GM21423 (cell line): Measurements from ENCODE around the gene AREL1.
"Not testable (repeated sequence)": the region's sequence is repeated elsewhere in the genome, so short reads cannot be mapped to it uniquely, and the experiment has no call there.

Experiments
- ATAC-seq: cut with Tn5 transposase; IDR thresholded peaks from one replicate; pipeline ENCODE4 v1.9.1; 2021; ENCODE audit warnings: mild to moderate bottlenecking, moderate library complexity; ENCODE audit not compliant: unreplicated experiment

Gene AREL1, protein sequence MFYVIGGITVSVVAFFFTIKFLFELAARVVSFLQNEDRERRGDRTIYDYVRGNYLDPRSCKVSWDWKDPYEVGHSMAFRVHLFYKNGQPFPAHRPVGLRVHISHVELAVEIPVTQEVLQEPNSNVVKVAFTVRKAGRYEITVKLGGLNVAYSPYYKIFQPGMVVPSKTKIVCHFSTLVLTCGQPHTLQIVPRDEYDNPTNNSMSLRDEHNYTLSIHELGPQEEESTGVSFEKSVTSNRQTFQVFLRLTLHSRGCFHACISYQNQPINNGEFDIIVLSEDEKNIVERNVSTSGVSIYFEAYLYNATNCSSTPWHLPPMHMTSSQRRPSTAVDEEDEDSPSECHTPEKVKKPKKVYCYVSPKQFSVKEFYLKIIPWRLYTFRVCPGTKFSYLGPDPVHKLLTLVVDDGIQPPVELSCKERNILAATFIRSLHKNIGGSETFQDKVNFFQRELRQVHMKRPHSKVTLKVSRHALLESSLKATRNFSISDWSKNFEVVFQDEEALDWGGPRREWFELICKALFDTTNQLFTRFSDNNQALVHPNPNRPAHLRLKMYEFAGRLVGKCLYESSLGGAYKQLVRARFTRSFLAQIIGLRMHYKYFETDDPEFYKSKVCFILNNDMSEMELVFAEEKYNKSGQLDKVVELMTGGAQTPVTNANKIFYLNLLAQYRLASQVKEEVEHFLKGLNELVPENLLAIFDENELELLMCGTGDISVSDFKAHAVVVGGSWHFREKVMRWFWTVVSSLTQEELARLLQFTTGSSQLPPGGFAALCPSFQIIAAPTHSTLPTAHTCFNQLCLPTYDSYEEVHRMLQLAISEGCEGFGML

GRCh38 chr14:74712499-74713394 is at the start of gene AREL1, which contains the start of gene FCF1:
Gene AREL1 (minus strand): TSS chr14:74713080. CDS start chr14:74685615, 27,465 bp downstream.
Gene FCF1 (plus strand): TSS chr14:74713144. CDS start chr14:74713198, 54 bp downstream.
- ATAC-seq, result peak; percentile 89

DNA sequence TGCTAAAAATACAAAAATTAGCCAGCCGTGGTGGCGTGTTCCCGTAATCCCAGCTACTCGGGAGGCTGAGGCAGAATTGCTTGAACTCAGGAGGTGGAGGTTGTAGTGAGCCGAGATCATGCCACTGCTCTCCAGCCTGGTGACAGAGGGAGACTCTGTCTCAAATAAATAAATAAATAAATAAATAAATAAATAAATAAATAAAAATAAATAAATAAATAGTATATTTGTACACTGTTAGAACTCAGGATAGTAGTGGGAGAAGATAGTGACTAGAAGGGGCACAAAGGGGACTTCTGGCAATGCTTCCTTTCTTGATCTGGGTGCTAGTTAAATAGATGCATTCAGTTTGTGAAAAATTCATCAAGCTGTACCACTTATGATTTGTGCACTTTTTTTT is 45.6 kb upstream of the AREL1 start:
- not testable (repeated sequence) for ATAC-seq

DNA sequence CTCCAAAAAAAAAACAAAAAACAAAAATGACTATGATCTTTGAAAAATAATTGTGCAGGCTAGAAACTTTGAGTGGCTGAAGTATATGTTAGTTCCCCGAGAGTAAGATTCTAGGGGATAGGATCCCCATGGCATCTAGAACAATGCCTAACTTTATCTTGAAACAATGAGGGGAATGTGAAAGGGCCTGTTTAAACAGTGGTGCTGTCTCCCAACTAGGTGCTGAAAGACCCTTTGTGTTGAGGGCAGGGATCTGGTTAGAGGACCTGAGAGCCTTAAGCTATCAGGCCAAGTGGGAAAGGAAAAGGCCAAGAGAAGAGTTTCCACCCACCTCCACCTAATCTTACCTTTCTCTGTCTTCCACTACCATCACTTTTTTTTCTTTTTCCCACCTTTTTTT is 43.4 kb upstream of the AREL1 start:
- no peak for ATAC-seq

DNA sequence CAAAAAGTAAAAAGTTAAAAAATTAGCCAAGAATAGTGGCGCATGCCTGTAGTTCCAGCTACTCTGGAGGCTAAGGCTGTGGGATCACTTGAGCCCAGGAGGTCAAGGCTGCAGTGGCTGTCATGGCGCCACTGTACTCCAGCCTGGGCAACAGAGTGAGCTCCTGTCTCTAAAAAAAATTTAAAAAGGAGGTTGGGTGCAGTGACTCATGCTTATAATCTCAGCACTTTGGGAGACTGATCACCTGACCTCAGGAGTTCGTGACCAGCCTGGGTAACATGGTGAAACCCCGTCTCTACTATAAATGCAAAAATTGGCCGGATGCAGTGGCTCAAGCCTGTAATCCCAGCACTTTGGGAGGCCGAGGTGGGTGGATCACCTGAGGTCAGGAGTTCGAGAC is 42.0 kb upstream of the AREL1 start:
- no peak for ATAC-seq

- no peak for ATAC-seq
Measured at GRCh38 chr14:74754157-74754556, 41.3 kb upstream of the AREL1 start.

- ATAC-seq, result no peak
Measured at GRCh38 chr14:74747237-74747636, 34.4 kb upstream of the AREL1 start.

GRCh38 chr14:74739293-74740030 is 26.6 kb upstream of the AREL1 start:
- no peak for ATAC-seq

DNA sequence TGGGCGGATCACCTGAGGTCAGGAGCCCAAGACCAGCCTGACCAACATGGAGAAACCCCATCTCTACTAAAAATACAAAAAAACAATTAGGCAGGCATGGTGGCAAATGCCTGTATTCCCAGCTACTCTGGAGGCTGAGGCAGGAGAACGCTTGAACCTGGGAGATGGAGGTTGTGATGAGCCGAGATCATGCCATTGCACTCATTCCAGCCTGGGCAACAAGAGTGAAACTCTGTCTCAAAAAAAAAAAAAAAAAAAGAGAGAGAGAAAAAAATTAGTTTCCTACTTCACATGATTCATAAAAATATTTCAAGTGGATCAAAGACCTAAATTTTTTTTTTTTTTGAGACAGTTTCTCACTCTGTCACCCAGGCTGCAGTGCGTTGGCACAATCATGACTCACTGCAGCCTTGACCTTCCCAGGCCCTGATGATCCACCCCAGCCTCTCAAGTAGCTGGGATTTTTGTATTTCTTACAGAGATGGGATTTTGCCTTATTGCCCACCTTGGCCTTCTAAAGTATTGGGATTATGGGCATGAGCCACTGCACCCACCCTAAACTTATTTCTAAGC is 25.0 kb upstream of the AREL1 start:
- no peak for ATAC-seq

DNA sequence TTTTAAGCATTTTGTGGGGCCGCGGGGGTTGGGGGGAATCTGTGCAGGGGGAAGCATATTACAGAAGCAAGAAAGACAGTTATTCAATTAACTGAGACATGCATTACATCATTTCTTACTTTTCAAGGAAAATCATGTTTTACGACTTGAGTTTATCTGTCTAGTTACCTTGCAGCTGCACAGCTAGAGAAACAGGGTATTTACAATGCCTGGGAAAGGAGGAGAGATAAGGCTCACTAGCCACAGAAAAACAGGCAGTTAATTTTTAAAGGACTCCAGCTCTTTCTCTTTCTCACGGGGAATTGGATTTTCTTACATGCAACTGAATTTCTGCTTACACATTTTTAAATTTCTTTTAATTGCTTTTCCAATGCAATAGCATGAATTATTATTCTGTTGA is 22.2 kb upstream of the AREL1 start:
- no peak for ATAC-seq

- no peak for ATAC-seq
Measured at GRCh38 chr14:74733221-74733620, 20.3 kb upstream of the AREL1 start.

DNA sequence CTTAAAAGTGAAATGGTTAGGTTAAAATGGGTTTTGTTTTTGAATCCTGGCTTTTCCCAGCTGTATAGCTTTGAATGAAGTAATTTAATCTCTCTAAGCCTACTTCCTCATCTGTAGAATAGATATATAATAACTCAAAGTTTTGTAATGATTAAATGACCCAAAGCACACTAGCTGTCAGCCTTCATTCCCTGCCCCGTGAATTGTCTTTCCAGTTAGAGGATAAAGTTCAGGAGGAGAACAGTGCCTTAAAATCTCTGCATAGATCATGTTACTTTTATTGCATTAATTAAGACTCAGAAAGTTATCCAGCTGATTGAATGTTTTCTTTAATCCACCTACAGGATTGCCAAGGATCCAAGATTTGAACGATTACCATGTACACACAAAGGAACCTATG is 19.5 kb upstream of the AREL1 start:
- ATAC-seq, result no peak

GRCh38 chr14:74723134-74723533 is 10.3 kb upstream of the AREL1 start:
- ATAC-seq, result no peak

DNA sequence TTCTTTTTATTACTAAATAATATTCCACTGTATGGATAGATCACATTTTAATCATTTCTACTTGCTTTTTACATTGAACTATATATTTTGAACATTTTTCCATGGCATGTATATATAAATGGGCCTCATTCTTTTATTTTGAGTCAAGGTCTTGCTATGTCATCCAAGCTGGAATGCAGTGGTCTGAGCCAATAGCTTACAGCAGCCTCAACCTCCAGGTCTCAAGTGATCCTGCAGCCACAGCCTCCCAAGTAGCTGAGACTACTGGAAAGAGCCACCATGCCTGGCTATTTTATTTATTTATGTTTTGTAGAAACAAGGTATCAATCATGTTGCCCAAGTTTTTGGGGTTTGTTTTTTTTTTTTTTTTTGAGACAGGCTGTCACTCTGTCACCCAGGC is 7.6 kb upstream of the AREL1 start:
- no peak for ATAC-seq

DNA sequence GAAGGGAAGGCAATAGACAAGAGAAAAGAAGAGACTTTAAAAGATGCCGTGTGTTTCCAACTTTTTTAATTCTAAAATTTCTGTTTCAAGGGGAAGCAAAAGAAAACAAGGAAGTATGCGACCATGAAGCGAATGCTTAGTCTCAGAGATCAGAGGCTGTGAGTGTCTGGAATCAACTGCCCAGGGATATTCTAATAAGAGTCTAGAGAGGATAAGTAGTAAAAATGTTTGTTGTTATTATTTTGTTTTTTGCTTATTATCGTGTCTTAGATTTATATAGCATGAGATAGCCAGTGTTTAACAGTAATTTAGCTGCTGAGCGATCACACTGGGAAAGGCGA is 485 bp upstream of the AREL1 start:
- no peak for ATAC-seq

GRCh38 chr14:74711651-74712050 is 1.2 kb downstream of the AREL1 start:
- ATAC-seq, result no peak

DNA sequence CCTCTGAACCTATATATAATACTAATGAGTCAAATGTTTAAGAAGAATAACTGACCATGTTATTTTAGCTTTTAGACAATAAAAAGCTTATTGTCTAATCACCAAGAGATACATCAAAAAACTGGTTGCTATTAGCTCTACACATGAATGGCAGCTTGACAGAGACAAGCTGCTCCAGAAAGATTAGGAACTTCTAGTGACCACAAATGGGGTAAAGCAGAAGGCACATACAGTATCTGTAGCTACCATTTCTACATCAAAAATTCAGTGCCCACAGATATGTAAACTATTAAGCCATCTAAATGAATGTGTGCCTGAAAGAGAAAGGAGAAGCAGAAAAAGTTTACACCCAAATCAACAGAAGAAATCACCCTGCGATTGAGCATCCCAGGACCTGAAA is 2.4 kb downstream of the AREL1 start:
- ATAC-seq, result no peak

DNA sequence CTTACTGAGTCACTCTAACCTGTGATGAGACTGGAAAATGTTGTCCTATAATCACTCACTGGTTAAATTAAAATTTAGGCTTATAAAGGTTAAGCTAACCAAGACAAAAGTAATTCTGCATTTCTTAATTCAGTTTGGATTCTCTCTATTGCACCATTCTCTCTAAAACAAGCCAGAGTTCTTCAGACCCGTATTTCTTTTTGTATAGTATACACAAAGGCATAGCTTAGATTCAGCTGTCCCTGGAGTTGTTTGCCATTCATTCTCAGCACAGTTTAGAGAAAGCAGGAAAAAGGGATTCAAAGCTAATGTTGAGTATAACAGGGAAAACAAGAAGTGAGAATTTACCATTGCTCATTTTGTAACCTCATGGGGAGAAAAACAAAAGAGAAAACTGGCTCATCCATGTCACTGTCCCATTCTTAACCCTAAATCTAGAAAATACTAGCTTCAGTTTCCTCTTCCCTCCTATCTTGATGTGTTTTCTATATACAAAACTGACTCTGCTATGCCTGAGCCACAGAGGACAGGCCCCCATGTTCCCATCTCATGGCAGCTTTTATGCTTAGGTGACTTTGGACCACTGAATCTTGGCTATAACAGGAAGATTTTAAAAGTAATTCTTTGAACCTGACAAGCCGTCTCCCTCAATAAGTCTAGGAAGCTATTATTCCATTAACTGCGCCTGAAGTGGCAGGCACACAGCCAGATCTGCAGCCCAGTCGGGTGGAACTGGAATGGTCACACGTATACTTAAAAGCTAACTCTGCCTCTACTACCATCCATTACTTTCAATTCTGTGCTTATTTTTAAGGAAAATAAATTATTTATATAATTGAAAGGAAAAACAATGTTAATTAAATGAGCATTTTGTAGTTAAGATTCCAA is 7.0 kb downstream of the AREL1 start:
- no peak for ATAC-seq

- ATAC-seq, result no peak
Measured at GRCh38 chr14:74704656-74705055, 8.2 kb downstream of the AREL1 start.

DNA sequence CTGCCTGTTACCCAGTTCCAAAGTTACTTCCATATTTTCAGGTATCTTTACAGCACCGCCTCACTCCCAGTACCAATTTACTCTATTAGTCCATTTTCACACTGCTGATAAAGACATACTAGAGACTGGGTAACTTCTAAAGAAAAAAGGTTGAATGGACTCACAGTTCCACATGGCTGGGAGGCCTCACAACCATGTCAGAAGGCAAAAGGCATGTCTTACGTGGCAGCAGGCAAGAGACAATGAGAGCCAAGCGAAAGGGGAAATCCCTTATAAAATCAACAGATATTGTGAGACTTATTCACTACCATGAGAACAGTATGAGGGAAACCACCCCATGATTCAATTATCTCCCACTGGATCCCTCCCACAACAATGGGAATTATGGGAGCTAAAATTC is 9.8 kb downstream of the AREL1 start:
- ATAC-seq, result no peak
